Measurements from ENCODE around the gene LAMA2. TPM values are rescaled to one million over a fixed set of nuclear protein-coding genes. Genes with fewer than 3 reads are reported as not detected.

Gene LAMA2
- total RNA-seq, 1 donor from 2014 or later, result 88.8 TPM

DNA sequence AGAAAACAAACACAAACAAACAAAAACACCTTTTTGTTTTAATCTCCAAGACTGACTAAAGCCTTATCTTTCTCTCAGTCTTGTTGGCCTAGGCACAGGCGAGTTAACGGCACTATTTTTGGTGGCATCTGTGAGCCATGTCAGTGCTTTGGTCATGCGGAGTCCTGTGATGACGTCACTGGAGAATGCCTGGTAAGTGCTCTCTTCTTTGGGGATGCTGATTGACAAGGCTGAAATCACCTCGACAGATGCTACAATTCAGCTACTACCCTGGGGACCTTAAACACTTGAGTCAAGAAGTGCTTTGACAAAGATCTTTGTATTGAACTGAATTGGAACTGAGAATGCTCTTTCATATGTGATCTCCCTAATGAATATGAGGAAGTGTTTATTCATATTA is 384.1 kb downstream of the LAMA2 start:
- intact Hi-C loops (cut with DNase I), result no loop called here
- no peak for DNase-seq (ENCODE audit: low spot score)
- ATAC-seq, result no peak

GRCh38 chr6:129269076-129269475 is 386.1 kb downstream of the LAMA2 start:
- no peak for ATAC-seq
- intact Hi-C loops (cut with DNase I), result no loop called here
- no peak for DNase-seq (ENCODE audit: low spot score)

GRCh38 chr6:129269891-129270290 is 387.0 kb downstream of the LAMA2 start:
- ATAC-seq (peak; percentile 60), DNase-seq (ENCODE audit: low spot score) (no peak)
- intact Hi-C loops (cut with DNase I), result no loop called here

DNA sequence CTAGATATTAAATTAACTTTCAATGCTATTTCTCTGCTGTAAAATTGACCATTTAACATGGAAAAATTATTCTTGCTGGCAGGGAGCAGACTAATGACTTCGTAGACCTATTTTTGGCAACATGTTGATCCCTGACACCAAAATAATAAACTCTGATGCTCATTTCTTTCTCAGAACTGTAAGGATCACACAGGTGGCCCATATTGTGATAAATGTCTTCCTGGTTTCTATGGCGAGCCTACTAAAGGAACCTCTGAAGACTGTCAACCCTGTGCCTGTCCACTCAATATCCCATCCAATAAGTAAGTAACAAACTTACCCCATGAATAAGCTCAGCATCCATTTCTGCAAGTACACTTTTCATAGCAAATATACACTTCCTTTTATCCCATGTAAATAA is 387.5 kb downstream of the LAMA2 start:
- intact Hi-C loops (cut with DNase I), result no loop called here
- ATAC-seq (no peak), DNase-seq (ENCODE audit: low spot score) (no peak)

- ATAC-seq, result no peak
- intact Hi-C loops (cut with DNase I), result no loop called here
Observed at GRCh38 chr6:129273161-129273560, 390.2 kb downstream of the LAMA2 start.

DNA sequence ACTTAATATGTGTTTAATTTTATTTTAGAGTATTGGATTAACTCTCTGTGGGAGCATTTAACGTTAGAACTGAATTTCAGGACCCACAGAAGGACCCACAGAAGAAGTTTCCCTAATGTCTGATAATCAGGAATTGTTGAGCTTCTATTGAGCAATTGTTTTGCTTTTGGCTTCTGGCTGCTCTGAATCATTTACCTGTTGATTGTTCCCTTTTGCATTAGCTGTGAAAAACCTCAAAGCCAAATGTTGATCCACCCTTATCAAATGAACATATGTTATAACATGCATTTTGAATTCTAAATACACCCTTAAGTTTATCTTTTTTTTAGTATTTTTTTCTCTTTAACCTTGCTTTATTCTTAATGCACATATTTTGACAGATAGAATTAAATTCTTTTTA is 393.5 kb downstream of the LAMA2 start:
- DNase-seq (ENCODE audit: low spot score) (no peak), ATAC-seq (no peak)

More at GRCh38 chr6:129273161-129273560, 390.2 kb downstream of the LAMA2 start:
- no peak for DNase-seq (ENCODE audit: low spot score)

GRCh38 chr6:129276986-129277385 is 394.0 kb downstream of the LAMA2 start:
- intact Hi-C loops (cut with DNase I), result no loop called here
- ATAC-seq (no peak), DNase-seq (ENCODE audit: low spot score) (no peak)

More for the DNA sequence above, 393.5 kb downstream of the LAMA2 start:
- intact Hi-C loops (cut with DNase I), result no loop called here

DNA sequence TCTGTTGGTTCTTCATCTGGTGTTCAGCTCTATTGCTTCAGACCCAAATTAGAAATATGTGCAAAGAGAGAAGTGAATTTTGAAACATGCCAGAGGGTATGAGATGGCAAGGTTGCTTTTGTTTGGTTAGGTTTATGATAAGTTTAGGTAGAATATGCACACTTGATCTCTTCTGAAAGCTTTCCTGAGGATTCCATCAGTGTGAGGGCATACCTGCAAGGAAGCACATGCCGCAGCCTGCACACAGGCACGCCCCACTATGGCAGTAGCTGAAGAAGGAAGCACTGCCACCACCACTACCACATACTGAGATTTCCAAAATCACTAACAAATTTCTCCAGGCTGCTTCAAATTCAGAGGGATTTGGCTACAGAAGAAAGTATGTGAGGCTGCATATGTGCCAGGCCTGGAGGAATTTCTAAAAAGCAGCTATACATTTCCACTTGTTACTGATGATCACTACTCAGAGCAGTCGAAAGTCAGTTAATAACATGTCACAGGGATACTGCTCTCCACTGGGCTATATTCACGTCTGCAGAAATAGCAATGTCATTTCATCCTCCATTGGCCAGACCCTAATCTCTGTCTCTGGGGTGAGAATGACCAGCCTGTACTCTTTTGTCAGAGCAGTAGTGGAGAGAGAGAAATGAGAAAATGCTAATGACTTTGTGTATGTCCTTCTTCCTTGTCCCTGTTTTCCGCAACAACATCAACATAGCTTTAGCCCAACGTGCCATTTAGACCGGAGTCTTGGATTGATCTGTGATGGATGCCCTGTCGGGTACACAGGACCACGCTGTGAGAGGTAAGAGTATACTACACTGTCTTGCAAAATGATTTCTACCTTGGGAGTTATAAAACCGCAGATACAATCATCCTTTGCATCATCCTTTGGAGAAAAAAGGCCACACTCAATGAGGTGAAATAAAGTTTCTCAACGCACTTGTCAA is 396.7 kb downstream of the LAMA2 start:
- intact Hi-C loops (cut with DNase I), result no loop called here
- no peak for DNase-seq (ENCODE audit: low spot score)
- no peak for ATAC-seq

GRCh38 chr6:129280293-129280644 is 397.3 kb downstream of the LAMA2 start:
- intact Hi-C loops (cut with DNase I), result no loop called here
- ATAC-seq, result no peak
- DNase-seq (ENCODE audit: low spot score), result no peak

DNA sequence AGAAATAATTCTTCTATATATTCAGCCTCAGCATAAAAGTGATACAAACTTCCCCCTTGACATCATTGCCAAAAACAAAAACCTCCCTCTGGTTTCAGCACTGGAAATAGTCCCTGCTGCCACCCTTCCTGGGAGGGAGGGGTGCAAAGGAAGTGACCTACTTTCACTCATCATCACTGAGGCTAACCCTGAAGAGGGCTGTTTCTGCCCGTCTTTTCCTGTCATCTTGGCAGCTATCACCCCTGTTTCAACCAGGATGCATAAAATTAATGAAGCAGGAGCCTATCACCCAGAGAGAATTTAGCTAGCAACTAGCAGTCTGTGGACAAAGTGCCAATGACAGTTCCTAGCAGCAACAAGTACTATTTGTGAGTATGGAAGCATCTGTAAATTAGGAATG is 397.8 kb downstream of the LAMA2 start:
- intact Hi-C loops (cut with DNase I), result no loop called here
- ATAC-seq (peak; percentile 29), DNase-seq (ENCODE audit: low spot score) (no peak)

DNA sequence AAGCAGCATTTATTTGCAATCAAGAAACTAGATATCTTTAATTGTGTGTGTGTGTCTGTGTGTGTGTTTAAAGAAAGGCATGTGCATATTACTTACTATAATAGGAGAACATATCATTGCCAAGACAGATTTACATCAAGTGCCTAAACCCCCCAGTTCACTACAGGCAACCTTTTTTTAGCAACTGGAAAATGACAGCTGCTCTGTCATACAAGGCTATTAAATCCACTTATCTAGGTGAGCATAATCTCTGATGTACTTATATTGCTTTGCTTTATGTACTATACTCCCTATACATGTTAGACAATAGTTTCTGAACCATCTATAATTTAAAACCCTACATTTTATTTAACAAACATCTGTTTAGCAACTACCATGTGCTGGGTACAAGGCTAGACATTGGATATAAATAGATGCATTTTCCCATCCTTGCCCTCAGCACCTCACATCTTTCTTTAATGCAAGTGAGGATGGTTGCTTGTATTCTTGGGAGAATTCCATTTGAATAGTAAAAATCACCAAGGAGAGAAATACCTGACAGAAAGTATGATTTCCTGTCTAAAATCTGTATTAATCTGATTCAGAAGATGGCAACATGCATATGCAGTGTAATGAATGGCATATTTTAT is 398.3 kb downstream of the LAMA2 start:
- no peak for DNase-seq (ENCODE audit: low spot score)
- intact Hi-C loops (cut with DNase I), result no loop called here
- no peak for ATAC-seq

- ATAC-seq, result no peak
- intact Hi-C loops (cut with DNase I), result no loop called here
- DNase-seq (ENCODE audit: low spot score), result no peak
Observed at GRCh38 chr6:129282019-129282418, 399.1 kb downstream of the LAMA2 start.

DNA sequence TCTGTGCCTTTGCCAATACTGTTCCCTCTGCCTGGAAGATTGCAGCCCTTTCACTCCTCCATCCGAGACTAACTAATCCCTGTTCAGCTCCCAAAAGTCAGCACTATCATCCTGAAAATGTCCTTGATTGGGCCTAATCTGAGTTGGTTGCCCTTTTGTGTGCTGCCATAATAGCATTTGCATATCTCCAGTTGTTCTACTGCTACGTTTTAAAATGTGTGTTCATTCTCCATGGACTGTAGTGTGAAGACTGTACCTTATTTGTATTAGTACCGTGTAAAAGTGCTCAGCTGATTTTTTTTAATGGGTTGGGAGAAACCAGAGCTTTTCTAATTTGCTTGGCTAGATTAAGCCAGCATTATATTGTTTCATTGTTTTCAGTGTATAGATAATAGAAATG is 401.3 kb downstream of the LAMA2 start:
- ATAC-seq, result peak; percentile 10
- intact Hi-C loops (cut with DNase I), result no loop called here
- no peak for DNase-seq (ENCODE audit: low spot score)

GRCh38 chr6:129287231-129288177 is 404.6 kb downstream of the LAMA2 start:
- ATAC-seq (no peak), DNase-seq (ENCODE audit: low spot score) (no peak)
- intact Hi-C loops (cut with DNase I), result no loop called here

DNA sequence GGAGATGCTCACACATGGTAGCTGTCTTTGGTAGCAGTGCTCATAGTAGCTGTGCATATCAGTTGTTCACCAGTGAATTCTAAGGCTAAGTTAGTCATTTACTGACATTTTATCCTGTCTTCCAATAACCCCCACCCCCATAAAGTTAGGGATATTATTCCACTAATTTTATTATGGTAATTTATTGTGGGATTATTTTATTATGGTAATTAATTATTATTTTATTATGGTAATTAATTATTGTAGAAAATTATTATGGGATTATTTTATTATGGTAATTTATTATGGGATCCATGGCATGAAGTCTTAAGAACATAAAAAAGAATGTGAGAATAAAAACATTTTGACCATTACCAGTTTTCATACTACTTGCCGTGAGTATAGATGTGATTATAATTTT is 406.5 kb downstream of the LAMA2 start:
- intact Hi-C loops (cut with DNase I), result no loop called here
- ATAC-seq (no peak), DNase-seq (ENCODE audit: low spot score) (no peak)

GRCh38 chr6:129292836-129293235 is 409.9 kb downstream of the LAMA2 start:
- ATAC-seq (peak; percentile 39), DNase-seq (ENCODE audit: low spot score) (no peak)
- intact Hi-C loops (cut with DNase I), result no loop called here

DNA sequence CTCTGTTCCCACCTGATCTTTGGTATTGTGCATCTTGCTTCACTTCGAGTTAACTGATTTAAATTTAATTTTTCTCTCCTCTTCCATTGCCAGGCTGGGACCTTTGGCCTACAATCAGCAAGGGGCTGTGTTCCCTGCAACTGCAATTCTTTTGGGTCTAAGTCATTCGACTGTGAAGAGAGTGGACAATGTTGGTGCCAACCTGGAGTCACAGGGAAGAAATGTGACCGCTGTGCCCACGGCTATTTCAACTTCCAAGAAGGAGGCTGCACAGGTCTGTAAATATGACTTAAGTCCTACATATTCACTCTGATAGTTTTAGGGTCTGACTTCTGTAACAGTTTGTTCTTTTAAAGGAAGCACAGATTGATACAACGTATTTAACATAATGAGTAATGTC is 414.7 kb downstream of the LAMA2 start:
- DNase-seq (ENCODE audit: low spot score) (no peak), ATAC-seq (no peak)
- intact Hi-C loops (cut with DNase I), result no loop called here

GRCh38 chr6:129302671-129303070 is 419.7 kb downstream of the LAMA2 start:
- DNase-seq (ENCODE audit: low spot score) (no peak), ATAC-seq (no peak)
- intact Hi-C loops (cut with DNase I), result no loop called here

DNA sequence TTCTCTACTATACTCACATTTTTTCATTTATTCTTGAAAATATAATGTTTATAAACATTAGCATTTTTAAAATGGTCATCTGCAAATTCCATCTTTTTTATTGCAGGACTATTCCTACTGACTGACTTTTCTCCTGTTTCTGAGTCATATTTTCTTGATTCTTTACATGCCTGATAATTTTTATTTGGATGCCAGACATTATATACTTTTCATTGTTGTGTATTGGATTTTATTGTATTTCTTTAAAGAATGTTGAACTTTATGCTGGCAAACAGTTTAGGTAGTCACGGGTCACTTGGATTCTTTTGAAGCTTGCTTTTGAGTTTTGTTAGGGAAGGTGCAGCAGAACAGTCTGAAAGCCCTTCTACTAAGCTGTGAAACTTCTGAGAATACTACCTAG is 423.9 kb downstream of the LAMA2 start:
- ATAC-seq, result no peak
- intact Hi-C loops (cut with DNase I), result no loop called here
- DNase-seq (ENCODE audit: low spot score), result no peak
